ENCODE results near the gene CLIC5. TPM values are rescaled to one million over a fixed set of nuclear protein-coding genes. Genes with fewer than 3 reads are reported as not detected.

Gene CLIC5
- polyA plus RNA-seq, 1 donor from 2014 or later = 0.22 TPM

DNA sequence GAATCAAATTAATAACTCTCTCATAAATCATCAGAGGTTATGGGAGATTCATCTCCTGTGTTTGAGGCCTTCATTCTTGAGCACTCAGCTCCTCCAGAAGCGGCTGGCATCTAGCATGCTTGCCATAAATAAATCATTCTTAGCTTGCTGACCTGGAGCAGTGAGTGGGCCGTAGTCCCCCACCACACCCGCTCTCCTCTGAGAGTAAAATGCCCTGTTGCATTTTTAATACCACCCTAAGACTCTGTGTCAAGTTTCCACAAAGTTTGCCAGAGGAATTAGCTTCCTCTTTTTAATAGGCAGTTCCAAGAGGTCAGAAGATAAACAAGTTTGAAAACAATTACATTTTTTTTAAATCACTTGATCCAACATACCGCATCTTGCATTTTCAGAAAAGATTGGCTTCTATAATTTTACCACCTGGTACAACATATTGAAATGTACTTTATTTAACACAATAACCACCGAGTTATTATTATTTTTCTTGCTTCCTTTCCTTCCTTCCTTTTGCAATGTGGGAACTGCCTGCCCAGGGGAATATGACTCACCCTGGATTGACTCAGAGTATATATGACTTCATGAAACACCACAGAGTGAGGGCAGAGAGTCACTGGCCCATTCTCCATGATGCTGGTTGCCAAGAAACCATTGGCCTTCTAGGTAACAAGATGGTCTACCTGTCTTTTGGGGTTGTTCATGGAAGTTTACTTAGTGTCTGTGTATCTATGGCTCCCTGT is 29.4 kb upstream of the CLIC5 start:
- Histone ChIP-seq H3K36me3 (ENCODE audit: insufficient read depth, low read length) (no peaks in the 10 kb centered on the region), H3K9me2 (ENCODE audit: insufficient read depth, low read length) (no peaks in the 10 kb centered on the region), H3K4me2 (ENCODE audit: low read length) (no peak overlapping the region), H3K79me2 (replicated peaks; ENCODE audit: insufficient read depth, low read length) (no peaks in the 10 kb centered on the region), H4K20me1 (ENCODE audit: insufficient read depth) (no peaks in the 10 kb centered on the region), H3K9me3 (ENCODE audit: low read length) (no peaks in the 10 kb centered on the region), H3F3A (ENCODE audit: insufficient read depth, low read length, poor library complexity, severe bottlenecking) (no peaks in the 10 kb centered on the region), H3K9ac (ENCODE audit: low read length) (no peak overlapping the region), H3K27me3 (ENCODE audit: insufficient read depth, low read depth, low read length) (no peaks in the 10 kb centered on the region), H2AFZ (ENCODE audit: low read depth, low read length) (no peak overlapping the region), H3K4me3 (ENCODE audit: low read length) (no peak overlapping the region), H3K27ac (ENCODE audit: low read length) (no peak overlapping the region)
- TF ChIP-seq SMC3 (conservative IDR thresholded peaks at IDR 0.05; ENCODE audit: poor library complexity) (no peak), EP300 (conservative IDR thresholded peaks at IDR 0.05; ENCODE audit: poor library complexity, severe bottlenecking) (no peak), EZH2 (IDR thresholded peaks at IDR 0.05; ENCODE audit: borderline replicate concordance, insufficient read depth, low read length, poor library complexity, severe bottlenecking) (no peak), MXI1 (conservative IDR thresholded peaks at IDR 0.05; ENCODE audit: poor library complexity, severe bottlenecking) (no peak), RAD21 (conservative IDR thresholded peaks at IDR 0.05) (no peak), TAF1 (IDR thresholded peaks at IDR 0.05; ENCODE audit: low read depth) (no peak), POLR2AphosphoS5 (IDR thresholded peaks at IDR 0.05) (no peak)
- TF ChIP-seq, protein P1, sequence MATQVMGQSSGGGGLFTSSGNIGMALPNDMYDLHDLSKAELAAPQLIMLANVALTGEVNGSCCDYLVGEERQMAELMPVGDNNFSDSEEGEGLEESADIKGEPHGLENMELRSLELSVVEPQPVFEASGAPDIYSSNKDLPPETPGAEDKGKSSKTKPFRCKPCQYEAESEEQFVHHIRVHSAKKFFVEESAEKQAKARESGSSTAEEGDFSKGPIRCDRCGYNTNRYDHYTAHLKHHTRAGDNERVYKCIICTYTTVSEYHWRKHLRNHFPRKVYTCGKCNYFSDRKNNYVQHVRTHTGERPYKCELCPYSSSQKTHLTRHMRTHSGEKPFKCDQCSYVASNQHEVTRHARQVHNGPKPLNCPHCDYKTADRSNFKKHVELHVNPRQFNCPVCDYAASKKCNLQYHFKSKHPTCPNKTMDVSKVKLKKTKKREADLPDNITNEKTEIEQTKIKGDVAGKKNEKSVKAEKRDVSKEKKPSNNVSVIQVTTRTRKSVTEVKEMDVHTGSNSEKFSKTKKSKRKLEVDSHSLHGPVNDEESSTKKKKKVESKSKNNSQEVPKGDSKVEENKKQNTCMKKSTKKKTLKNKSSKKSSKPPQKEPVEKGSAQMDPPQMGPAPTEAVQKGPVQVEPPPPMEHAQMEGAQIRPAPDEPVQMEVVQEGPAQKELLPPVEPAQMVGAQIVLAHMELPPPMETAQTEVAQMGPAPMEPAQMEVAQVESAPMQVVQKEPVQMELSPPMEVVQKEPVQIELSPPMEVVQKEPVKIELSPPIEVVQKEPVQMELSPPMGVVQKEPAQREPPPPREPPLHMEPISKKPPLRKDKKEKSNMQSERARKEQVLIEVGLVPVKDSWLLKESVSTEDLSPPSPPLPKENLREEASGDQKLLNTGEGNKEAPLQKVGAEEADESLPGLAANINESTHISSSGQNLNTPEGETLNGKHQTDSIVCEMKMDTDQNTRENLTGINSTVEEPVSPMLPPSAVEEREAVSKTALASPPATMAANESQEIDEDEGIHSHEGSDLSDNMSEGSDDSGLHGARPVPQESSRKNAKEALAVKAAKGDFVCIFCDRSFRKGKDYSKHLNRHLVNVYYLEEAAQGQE (IDR thresholded peaks at IDR 0.05; ENCODE audit: borderline replicate concordance) = no peak
- TF ChIP-seq, protein P2, sequence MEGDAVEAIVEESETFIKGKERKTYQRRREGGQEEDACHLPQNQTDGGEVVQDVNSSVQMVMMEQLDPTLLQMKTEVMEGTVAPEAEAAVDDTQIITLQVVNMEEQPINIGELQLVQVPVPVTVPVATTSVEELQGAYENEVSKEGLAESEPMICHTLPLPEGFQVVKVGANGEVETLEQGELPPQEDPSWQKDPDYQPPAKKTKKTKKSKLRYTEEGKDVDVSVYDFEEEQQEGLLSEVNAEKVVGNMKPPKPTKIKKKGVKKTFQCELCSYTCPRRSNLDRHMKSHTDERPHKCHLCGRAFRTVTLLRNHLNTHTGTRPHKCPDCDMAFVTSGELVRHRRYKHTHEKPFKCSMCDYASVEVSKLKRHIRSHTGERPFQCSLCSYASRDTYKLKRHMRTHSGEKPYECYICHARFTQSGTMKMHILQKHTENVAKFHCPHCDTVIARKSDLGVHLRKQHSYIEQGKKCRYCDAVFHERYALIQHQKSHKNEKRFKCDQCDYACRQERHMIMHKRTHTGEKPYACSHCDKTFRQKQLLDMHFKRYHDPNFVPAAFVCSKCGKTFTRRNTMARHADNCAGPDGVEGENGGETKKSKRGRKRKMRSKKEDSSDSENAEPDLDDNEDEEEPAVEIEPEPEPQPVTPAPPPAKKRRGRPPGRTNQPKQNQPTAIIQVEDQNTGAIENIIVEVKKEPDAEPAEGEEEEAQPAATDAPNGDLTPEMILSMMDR (IDR thresholded peaks at IDR 0.05; ENCODE audit: poor library complexity, severe bottlenecking) = no peak

DNA sequence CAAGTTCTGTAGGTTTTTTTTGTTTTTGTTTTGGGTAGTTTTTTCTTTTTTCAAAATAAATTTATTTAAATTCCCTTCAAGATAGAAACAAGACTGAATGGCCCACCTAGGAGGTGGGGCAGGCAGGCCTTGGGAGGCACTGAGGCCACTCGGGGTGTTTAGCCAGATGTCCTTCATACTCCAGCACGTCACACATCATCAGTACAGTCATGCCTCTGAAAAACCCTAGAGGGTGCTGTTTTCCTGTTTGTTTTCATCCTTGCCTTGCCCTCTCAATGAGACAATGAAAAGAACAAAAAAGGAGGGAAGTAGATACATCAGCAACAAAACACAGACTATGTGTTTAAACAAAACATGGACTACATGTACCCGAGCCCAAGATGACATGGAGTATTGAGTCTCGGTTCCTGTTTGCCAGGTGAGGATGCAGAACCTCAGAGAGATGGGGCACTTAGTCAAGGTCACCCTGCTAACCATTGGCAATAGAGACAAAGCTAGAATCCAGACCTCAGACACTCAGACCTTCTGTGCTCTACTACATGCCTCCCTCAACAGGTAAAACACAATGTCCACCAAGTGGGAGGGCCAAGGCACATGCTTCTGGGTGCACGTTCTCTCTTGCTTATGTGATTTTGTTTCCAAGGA is 26.8 kb upstream of the CLIC5 start:
- H3K4me3 ChIP-seq (ENCODE audit: low read length) = no peak overlapping the region
- no peak overlapping the region for H3K4me2 ChIP-seq (ENCODE audit: low read length)
- no peak overlapping the region for H3K9ac ChIP-seq (ENCODE audit: low read length)
- H3K27me3 ChIP-seq (ENCODE audit: insufficient read depth, low read depth, low read length) = no peaks in the 10 kb centered on the region
- TF ChIP-seq SMC3 (conservative IDR thresholded peaks at IDR 0.05; ENCODE audit: poor library complexity) = no peak
- TF ChIP-seq, protein P2 (IDR thresholded peaks at IDR 0.05; ENCODE audit: poor library complexity, severe bottlenecking) = peak; percentile 10
- TF ChIP-seq TAF1 (IDR thresholded peaks at IDR 0.05; ENCODE audit: low read depth) = no peak
- H3K79me2 ChIP-seq (replicated peaks; ENCODE audit: insufficient read depth, low read length) = no peaks in the 10 kb centered on the region
- H3K27ac ChIP-seq (ENCODE audit: low read length) = no peak overlapping the region
- no peaks in the 10 kb centered on the region for H3K9me3 ChIP-seq (ENCODE audit: low read length)
- no peaks in the 10 kb centered on the region for H3K36me3 ChIP-seq (ENCODE audit: insufficient read depth, low read length)
- no peaks in the 10 kb centered on the region for H3K9me2 ChIP-seq (ENCODE audit: insufficient read depth, low read length)
- H4K20me1 ChIP-seq (ENCODE audit: insufficient read depth) = no peaks in the 10 kb centered on the region
- H3F3A ChIP-seq (ENCODE audit: insufficient read depth, low read length, poor library complexity, severe bottlenecking) = no peaks in the 10 kb centered on the region
- no peak overlapping the region for H2AFZ ChIP-seq (ENCODE audit: low read depth, low read length)
